Lower leg skin (tissue), 3 donors: Measurements from ENCODE around the gene PBXIP1.

Experiments
- POLR2A ChIP-seq, 2 donors: fragments of 450-650 bp; IDR thresholded peaks; one replicate each; pipeline ENCODE4 v1.6.1; 2016 to 2017; ENCODE audit warnings: antibody characterized with exemption in 2 of 2, mild to moderate bottlenecking in 1 of 2, moderate library complexity in 1 of 2
- TF ChIP-seq, protein P1 (sequence below), 3 donors: fragments of 450-650 bp; IDR thresholded peaks; one replicate each; pipeline ENCODE4 v1.5.1; 2016; ENCODE audit warnings: antibody characterized with exemption in 3 of 3, mild to moderate bottlenecking in 3 of 3, moderate library complexity in 2 of 3

DNA sequence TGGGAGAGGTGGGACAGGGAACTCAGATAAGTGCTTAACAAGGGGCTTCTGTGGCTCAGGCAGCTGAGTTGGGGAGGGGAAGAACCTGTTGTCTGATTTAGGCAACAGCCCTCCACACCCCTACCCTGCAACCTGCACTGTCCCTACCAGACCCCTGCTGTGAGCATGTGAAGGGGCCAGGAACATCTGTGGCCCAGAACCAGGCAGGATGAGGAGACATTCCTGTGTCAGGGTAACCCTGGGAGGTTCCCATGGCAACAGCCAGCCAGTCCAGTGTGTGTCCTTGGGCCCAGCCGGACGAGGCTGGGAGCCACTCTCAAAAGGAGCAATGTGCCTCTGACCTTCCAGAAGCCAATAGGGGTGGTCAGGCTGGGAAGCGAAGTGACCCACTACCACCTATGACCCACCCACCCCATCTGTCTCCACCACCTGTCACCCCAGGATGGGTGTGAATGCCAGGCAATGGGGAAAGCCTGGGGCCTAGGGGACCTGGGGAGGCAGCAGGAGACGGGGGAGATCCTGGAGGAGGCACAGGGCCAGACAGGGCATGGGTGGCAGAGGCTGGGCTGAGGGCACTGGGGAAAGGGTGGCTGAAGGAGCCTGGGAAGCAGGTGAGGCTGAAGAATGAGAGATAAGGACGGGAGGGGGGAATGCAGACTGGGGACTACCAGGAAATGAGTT, 14.4 kb downstream of the PBXIP1 start:
- TF ChIP-seq, protein P1, sequence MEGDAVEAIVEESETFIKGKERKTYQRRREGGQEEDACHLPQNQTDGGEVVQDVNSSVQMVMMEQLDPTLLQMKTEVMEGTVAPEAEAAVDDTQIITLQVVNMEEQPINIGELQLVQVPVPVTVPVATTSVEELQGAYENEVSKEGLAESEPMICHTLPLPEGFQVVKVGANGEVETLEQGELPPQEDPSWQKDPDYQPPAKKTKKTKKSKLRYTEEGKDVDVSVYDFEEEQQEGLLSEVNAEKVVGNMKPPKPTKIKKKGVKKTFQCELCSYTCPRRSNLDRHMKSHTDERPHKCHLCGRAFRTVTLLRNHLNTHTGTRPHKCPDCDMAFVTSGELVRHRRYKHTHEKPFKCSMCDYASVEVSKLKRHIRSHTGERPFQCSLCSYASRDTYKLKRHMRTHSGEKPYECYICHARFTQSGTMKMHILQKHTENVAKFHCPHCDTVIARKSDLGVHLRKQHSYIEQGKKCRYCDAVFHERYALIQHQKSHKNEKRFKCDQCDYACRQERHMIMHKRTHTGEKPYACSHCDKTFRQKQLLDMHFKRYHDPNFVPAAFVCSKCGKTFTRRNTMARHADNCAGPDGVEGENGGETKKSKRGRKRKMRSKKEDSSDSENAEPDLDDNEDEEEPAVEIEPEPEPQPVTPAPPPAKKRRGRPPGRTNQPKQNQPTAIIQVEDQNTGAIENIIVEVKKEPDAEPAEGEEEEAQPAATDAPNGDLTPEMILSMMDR (IDR thresholded peaks at IDR 0.05), result no peak
- no peak for TF ChIP-seq POLR2A (IDR thresholded peaks at IDR 0.05)
